Measurements from ENCODE around the gene CASQ1.

CASQ1 gene

GRCh38 chr1:160205242-160206035 is 15.1 kb downstream of the CASQ1 start, which contains the start of gene PEA15:
TSS of gene PEA15 (plus strand) at chr1:160205384. CDS start at chr1:160211545, 6,161 bp downstream.
- DNase-seq, result peak; percentile 75

DNA sequence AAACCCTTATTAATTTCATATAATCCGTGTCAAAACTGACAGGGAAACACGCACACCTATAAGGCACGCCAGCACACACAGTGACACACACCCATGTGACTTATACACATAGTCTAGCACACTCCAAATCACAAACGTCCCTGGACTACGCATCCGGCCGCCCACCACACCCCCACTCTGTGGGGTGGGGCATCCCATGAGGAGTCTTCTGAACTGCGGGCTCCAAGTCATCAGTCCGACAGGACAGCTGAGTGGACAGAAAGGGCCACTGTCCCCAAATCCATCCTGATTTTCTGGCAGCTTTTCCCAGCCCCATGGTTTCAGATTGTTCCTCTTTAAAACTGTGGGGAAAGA is 15.6 kb downstream of the CASQ1 start:
- DNase-seq, result peak; percentile 65

DNA sequence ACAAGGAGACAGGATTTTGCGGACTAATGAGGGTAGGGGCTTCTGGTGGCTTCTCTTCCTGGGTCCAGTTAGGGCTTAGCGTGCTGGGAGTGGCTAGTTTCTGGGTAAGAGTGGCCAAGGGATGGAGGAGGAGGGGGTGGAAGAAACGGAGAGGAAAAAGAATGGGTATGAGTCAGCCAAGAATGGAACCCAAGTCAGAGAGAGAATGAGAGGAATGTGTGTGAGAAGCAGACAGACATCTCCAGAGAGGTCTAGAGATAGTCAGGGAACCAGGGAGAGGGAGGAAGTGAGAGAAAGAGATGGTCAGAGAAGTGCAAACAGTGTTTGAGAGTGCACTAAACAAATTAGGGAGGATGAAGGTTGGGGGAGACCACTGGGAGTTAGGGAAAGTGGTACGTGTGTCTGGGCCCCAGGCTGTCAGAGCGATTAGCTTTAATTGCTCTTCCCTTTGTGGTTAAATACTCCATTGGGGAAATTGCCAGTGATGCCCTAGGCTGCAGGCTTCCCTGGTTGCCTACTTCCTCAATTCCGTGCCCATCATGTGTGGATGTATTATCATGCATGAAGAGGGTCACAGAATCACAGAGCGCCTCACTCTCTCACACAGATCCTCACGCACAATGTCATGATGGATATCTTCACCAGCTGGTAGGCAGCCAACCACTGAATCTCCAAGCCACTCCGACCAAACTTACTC is 16.2 kb downstream of the CASQ1 start:
- peak; percentile 67 for DNase-seq

GRCh38 chr1:160207118-160207650 is 16.8 kb downstream of the CASQ1 start:
- DNase-seq, result no peak

- DNase-seq, result no peak
These were observed 17.6 kb downstream of the CASQ1 start for GRCh38 chr1:160207771-160208556.

- DNase-seq, result no peak
These were observed 18.4 kb downstream of the CASQ1 start for GRCh38 chr1:160208557-160209320.

GRCh38 chr1:160209321-160210046 is 19.1 kb downstream of the CASQ1 start:
- DNase-seq, result no peak

DNA sequence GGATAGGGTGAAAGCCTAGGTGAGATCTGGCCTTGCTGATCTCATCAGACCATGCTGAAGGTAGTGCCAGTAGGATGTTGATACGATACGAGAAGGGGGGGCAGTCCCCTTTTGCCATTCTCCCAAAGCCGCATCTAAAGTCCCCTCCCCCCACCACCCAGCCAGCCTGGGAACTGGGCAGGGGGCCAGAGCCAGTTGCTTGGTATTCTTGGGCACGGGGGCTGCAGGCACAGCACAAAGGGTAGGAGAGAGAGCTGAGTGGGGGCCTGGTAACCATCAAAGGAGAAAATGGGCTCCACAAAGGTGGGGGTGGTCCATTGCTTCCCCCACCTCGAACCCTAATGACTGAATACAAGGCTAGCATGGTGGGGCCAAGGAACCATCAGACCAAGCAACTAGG is 20.2 kb downstream of the CASQ1 start:
- no peak for DNase-seq

GRCh38 chr1:160211046-160211790 is 20.8 kb downstream of the CASQ1 start:
- no peak for DNase-seq

GRCh38 chr1:160214481-160215140 is 24.2 kb downstream of the CASQ1 start:
- no peak for DNase-seq

- DNase-seq, result no peak
These were observed 25.9 kb downstream of the CASQ1 start for GRCh38 chr1:160216301-160216700.

DNA sequence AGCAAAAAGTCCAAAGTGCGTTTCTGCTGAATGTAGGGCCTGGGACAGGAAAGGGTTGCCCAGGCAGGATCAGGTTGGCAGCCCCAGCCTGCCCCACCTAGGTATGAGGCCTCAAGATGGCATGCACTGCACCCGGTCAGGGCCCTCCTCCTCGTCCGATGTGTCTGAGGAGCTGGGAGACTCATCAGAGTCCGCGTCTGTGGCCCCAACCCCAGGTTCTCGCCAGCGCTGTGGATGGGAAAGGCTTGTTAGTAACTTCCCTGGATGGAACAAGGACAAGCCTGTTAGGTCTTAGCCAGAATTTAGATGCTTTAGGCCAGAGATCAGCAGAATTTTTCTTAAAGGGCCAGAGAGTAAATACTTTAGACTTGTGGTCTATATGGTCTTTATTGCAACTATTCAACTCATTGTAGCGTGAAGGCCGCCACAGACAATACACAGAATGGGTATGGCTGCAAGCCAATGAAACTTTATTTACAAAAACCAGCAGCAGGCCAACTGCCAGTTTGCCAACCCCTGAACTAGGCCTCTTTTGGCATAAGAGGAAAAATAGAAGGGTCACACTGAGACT is 27.2 kb downstream of the CASQ1 start:
- no peak for DNase-seq

DNA sequence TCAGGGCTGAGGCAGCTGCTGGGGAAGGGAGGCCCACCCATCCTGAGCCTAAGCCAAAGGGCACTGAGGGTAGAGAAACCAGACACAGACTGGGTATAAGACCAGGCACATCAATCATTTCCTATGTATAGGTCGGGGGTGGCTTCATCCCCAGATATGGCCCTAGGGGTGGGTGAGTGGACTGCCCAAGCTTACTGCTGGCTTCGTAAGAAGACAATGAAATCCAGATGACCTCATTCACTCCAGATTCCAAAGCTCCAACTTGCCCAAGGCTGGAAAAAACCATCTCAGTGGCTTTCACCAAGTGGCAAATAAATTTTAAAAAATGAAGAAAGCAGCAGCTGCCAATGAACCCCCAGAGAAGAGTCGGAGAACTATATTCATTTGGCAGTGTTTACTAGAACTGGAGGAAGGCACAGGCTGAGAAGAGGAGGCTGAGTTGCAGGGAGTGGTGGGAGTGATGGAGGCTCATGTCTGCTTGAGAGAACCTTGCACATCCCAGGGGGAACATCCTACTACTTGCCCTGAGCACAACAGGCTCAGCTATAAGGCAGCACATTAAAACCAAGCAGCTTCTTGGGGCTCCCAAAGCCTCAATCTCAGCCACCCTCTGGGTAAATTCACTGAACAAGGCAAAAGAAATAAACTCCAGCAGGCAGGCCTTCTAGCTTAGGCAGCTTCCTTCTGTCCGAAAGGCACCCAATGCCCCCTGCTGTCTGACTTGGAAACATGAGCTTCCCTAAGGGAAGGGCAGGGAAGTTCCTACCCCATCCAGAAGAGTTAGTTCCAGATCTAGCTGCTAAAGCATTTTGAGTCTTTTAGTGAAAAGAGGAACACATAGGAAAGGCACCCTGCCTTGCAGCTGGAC is 28.9 kb downstream of the CASQ1 start:
- peak; percentile 59 for DNase-seq

DNA sequence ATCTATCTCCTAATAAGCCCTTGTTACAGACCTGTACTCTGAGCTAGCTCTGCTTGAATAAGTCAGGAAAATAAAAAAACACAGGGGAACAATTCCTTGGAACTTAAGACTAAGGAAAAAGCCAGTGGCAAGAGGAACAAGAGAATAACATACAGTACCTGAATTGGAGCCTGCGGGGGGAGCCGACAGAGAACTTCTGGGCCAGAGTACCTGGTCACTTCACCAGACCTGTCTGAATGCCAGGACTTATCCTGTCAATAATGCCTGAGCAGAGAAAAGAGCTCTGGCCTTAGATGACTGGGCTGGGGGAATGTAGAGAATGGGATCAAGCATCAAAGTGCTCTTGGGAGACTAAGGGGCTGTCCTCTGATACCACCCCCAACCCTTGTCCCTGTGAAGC is 29.9 kb downstream of the CASQ1 start:
- DNase-seq, result no peak

GRCh38 chr1:160221089-160221488 is 30.7 kb downstream of the CASQ1 start:
- no peak for DNase-seq

DNA sequence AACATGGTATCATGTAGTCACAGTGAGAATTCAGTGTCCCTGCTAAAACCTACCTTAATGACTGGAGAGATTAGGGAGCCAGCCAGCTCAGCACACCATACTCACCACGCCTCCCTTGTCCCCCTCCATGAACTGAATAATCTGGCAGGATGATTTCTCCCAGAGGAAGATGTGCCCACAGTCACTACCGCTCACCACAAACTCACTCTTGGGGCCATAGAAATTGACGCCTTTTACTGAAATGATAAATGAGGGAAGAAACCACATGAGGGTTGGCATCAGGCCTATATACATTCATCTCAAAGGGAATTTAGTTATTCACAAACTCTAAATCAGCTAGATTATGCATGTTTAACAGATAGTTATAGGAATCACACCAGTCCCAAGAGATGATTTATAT is 32.2 kb downstream of the CASQ1 start:
- DNase-seq, result no peak

DNA sequence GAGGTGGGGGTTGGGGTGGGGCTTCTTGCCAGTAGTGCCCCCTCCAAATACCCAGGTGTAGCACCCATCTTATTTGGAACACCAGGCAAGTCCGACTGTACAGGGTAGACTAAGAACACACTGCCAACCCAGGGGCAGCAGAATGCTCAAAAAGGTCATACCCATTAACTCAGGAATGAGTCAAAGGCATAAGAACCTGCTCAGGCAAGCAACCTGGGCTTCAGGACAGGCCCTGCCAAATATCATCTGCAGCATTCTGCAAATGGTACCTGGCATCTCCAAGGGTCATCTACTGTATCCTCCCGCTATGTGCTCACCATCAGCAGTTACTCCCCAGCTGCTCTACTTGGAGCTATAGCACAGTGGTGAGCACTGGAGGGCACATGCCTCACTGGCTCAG is 34.2 kb downstream of the CASQ1 start:
- no peak for DNase-seq

GRCh38 chr1:160225345-160225744 is 35.0 kb downstream of the CASQ1 start:
- DNase-seq, result no peak

DNA sequence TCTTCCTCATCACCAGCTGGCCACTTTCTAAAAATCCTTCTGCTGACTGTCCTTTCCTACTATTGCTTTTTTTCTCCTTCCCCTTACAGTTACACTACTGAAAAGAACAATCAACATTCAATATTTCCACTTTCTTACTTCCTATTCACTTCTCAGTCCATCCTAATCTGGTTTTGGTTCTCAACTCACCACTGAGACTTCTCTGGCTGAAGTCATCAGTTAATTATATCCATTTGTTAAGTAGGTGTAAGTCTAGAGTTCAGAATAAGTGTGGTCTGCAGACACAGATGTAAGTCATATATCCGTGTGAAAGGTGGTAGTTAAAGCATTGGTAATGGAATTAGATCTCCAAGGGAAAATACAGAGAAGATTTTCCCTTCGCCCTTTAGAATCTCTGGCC is 36.2 kb downstream of the CASQ1 start:
- DNase-seq, result no peak
